Measurements from ENCODE around the gene RALGPS1. TPM values are rescaled to one million over a fixed set of nuclear protein-coding genes. Genes with fewer than 3 reads are reported as not detected.

The RALGPS1 gene
- total and polyA plus RNA-seq, 2 of the 8 experiments (the other 6 are each of a cell fraction or from before 2014, with no cell fraction given): 20.0 to 23.5 TPM

- TF ChIP-seq TEAD4 (IDR thresholded peaks at IDR 0.05; ENCODE audit: low read depth, low read length) (no peak), SP1 (IDR thresholded peaks at IDR 0.05; ENCODE audit: low read depth, low read length) (no peak), MAFK (IDR thresholded peaks at IDR 0.05; ENCODE audit: low read depth, low read length) (no peak), RFX5 (IDR thresholded peaks at IDR 0.05; ENCODE audit: borderline replicate concordance, low read depth, low read length) (no peak), POU5F1 (IDR thresholded peaks at IDR 0.05; ENCODE audit: low read depth, low read length) (no peak)
- TF ChIP-seq, protein P1, sequence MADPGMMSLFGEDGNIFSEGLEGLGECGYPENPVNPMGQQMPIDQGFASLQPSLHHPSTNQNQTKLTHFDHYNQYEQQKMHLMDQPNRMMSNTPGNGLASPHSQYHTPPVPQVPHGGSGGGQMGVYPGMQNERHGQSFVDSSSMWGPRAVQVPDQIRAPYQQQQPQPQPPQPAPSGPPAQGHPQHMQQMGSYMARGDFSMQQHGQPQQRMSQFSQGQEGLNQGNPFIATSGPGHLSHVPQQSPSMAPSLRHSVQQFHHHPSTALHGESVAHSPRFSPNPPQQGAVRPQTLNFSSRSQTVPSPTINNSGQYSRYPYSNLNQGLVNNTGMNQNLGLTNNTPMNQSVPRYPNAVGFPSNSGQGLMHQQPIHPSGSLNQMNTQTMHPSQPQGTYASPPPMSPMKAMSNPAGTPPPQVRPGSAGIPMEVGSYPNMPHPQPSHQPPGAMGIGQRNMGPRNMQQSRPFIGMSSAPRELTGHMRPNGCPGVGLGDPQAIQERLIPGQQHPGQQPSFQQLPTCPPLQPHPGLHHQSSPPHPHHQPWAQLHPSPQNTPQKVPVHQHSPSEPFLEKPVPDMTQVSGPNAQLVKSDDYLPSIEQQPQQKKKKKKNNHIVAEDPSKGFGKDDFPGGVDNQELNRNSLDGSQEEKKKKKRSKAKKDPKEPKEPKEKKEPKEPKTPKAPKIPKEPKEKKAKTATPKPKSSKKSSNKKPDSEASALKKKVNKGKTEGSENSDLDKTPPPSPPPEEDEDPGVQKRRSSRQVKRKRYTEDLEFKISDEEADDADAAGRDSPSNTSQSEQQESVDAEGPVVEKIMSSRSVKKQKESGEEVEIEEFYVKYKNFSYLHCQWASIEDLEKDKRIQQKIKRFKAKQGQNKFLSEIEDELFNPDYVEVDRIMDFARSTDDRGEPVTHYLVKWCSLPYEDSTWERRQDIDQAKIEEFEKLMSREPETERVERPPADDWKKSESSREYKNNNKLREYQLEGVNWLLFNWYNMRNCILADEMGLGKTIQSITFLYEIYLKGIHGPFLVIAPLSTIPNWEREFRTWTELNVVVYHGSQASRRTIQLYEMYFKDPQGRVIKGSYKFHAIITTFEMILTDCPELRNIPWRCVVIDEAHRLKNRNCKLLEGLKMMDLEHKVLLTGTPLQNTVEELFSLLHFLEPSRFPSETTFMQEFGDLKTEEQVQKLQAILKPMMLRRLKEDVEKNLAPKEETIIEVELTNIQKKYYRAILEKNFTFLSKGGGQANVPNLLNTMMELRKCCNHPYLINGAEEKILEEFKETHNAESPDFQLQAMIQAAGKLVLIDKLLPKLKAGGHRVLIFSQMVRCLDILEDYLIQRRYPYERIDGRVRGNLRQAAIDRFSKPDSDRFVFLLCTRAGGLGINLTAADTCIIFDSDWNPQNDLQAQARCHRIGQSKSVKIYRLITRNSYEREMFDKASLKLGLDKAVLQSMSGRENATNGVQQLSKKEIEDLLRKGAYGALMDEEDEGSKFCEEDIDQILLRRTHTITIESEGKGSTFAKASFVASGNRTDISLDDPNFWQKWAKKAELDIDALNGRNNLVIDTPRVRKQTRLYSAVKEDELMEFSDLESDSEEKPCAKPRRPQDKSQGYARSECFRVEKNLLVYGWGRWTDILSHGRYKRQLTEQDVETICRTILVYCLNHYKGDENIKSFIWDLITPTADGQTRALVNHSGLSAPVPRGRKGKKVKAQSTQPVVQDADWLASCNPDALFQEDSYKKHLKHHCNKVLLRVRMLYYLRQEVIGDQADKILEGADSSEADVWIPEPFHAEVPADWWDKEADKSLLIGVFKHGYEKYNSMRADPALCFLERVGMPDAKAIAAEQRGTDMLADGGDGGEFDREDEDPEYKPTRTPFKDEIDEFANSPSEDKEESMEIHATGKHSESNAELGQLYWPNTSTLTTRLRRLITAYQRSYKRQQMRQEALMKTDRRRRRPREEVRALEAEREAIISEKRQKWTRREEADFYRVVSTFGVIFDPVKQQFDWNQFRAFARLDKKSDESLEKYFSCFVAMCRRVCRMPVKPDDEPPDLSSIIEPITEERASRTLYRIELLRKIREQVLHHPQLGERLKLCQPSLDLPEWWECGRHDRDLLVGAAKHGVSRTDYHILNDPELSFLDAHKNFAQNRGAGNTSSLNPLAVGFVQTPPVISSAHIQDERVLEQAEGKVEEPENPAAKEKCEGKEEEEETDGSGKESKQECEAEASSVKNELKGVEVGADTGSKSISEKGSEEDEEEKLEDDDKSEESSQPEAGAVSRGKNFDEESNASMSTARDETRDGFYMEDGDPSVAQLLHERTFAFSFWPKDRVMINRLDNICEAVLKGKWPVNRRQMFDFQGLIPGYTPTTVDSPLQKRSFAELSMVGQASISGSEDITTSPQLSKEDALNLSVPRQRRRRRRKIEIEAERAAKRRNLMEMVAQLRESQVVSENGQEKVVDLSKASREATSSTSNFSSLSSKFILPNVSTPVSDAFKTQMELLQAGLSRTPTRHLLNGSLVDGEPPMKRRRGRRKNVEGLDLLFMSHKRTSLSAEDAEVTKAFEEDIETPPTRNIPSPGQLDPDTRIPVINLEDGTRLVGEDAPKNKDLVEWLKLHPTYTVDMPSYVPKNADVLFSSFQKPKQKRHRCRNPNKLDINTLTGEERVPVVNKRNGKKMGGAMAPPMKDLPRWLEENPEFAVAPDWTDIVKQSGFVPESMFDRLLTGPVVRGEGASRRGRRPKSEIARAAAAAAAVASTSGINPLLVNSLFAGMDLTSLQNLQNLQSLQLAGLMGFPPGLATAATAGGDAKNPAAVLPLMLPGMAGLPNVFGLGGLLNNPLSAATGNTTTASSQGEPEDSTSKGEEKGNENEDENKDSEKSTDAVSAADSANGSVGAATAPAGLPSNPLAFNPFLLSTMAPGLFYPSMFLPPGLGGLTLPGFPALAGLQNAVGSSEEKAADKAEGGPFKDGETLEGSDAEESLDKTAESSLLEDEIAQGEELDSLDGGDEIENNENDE (IDR thresholded peaks at IDR 0.05; ENCODE audit: insufficient replicate concordance, low read length): no peak
Measured at GRCh38 chr9:127098916-127099553, 184.5 kb downstream of the RALGPS1 start (continued).

Measured in H1 (cell line).